GM12878 (cell line): ENCODE measurements around the gene ADCY5. TPM values are rescaled to one million over a fixed set of nuclear protein-coding genes. Genes with fewer than 3 reads are reported as not detected.

ENCODE experiments used
- ATAC-seq: fragments of 200-7000 bp; cut with Tn5 transposase; 3 replicates; pipeline ENCODE4 v1.9.1; 2020; ENCODE audit warnings: mild to moderate bottlenecking, moderate library complexity
- BruUV-seq: library from RNA; stranded (reverse); fragments of 400-500 nt; replicated peaks from 2 replicates; lab custom pipeline; 2021; lab: Mats Ljungman, UMichigan
- CTCF ChIA-PET: fragments of 300-600 bp; sonication (Branson Sonifier 250); formaldehyde crosslinking; extraction: SDS; loops from one replicate; lab custom pipeline; 2021; ENCODE audit warnings: inconsistent platforms; lab: Yijun Ruan, JAX
- POLR2A ChIA-PET: fragments of 350-600 bp; formaldehyde crosslinking; extraction: SDS; loops from one replicate; lab custom pipeline; 2021; ENCODE audit warnings: inconsistent platforms; lab: Charles Lee
- RAD21 ChIA-PET: fragments of 300-600 bp; sonication (Branson Sonifier 250); formaldehyde crosslinking; loops from one replicate; lab custom pipeline; 2023; ENCODE audit warnings: antibody characterized with exemption; ENCODE audit not compliant: unreplicated experiment; lab: Charles Lee
- SMC1A ChIA-PET: fragments of 300-600 bp; sonication (Branson Sonifier 250); formaldehyde crosslinking; loops from one replicate; lab custom pipeline; 2023; ENCODE audit not compliant: unreplicated experiment, uncharacterized antibody; lab: Charles Lee
- DNase-seq: peaks from one replicate; pipeline ENCODE4 v3.0.0-alpha.2; 2011; ENCODE audit warnings: low read depth, low spot score
- FAIRE-seq: peaks from 3 replicates; lab custom pipeline; 2011; peaks lifted over from hg19 to GRCh38; lab: Jason Lieb, UNC
- H2AFZ ChIP-seq: 2 replicates; pipeline ENCODE4 v1.6.0; 2011; ENCODE audit warnings: low read depth, low read length, control low read depth; ENCODE audit not compliant: control insufficient read depth
- H3K27ac ChIP-seq: 2 replicates; pipeline ENCODE4 v1.5.1; 2011; ENCODE audit warnings: control low read depth; ENCODE audit not compliant: control insufficient read depth, insufficient read depth
- H3K27me3 ChIP-seq, 2 experiments: replicated peaks in 1 of 2; 2 replicates each; pipeline versions ENCODE4 v1.6.0 to v1.6.1; 2011; ENCODE audit warnings: low read length in 1 of 2; ENCODE audit not compliant: control insufficient read depth in 2 of 2, insufficient read depth in 2 of 2
- H3K36me3 ChIP-seq, 2 experiments: 2 replicates each; pipeline ENCODE4 v1.5.1; 2011; ENCODE audit warnings: low read length in 1 of 2; ENCODE audit not compliant: control insufficient read depth in 2 of 2, insufficient read depth in 2 of 2
- H3K4me1 ChIP-seq: 2 replicates; pipeline ENCODE4 v1.6.1; 2011; ENCODE audit warnings: mild to moderate bottlenecking, low read length, moderate library complexity, mixed read lengths; ENCODE audit not compliant: control insufficient read depth, insufficient read depth
- H3K4me2 ChIP-seq: 2 replicates; pipeline ENCODE4 v1.6.0; 2011; ENCODE audit warnings: control low read depth; ENCODE audit not compliant: control insufficient read depth, insufficient read depth
- H3K4me3 ChIP-seq: fragments of 200-600 bp; sonication (generic); 2 replicates; pipeline ENCODE4 v1.5.1; 2016
- H3K79me2 ChIP-seq: 2 replicates; pipeline ENCODE4 v1.6.0; 2011; ENCODE audit warnings: low read length; ENCODE audit not compliant: control insufficient read depth, insufficient read depth
- H3K9ac ChIP-seq: 2 replicates; pipeline ENCODE4 v1.8.0; 2011; ENCODE audit warnings: low read length, control low read depth, mixed read lengths; ENCODE audit not compliant: control insufficient read depth, insufficient read depth
- H3K9me3 ChIP-seq: replicated peaks from 3 replicates; pipeline ENCODE4 v1.5.1; 2011; ENCODE audit warnings: mild to moderate bottlenecking, low read length; ENCODE audit not compliant: control insufficient read depth, insufficient read depth
- H4K20me1 ChIP-seq: 2 replicates; pipeline ENCODE4 v1.6.0; 2011; ENCODE audit not compliant: control insufficient read depth, insufficient read depth
- PKNOX1 ChIP-seq: fragments of 450-650 bp; IDR thresholded peaks from 2 replicates; pipeline ENCODE4 v1.6.1; 2016; ENCODE audit warnings: mild to moderate bottlenecking
- WGBS: methylation state at CpG from one replicate; pipeline ENCODE4 v1.1.6; 2016; ENCODE audit warnings: low lambda C conversion rate; ENCODE audit not compliant: insufficient replicate concordance, insufficient coverage; ENCODE audit errors: missing lambda C conversion rate; 5-methylcytosine and 5-hydroxymethylcytosine counted together
- in situ Hi-C: fragments of 300-500 bp; cut with MboI; formaldehyde crosslinking; loops from 9 replicates; pipeline ENCODE4 v1.14.3; 2018; ENCODE audit warnings: mixed read lengths
- intact Hi-C: fragments of 100-400 bp; cut with micrococcal nuclease; formaldehyde crosslinking; loops from one replicate; pipeline ENCODE4 v1.14.2; 2022; ENCODE audit not compliant: unreplicated experiment
- polyA plus RNA-seq, 11 experiments: library from polyadenylated mRNA; depleted of rRNA in 4 of 11; unstranded in 6 of 11; stranded (reverse) in 5 of 11; fragments of >200 nt; fragmentation: Nextera tagmentation in 4 of 11; fragmentation: Illumina TruSeq in 1 of 11; extraction: Ambion mirVana in 4 of 11; extraction: Trizol in 1 of 11; gene quantifications; 1 replicate in 1 of 11; 2 replicates in 10 of 11; pipeline versions ENCODE4 v1.2.1 to v1.2.3, GENCODE V29; 2011 to 2016; ENCODE audit warnings: inconsistent platforms in 2 of 11, missing spikeins in 2 of 11, low read depth in 1 of 11
- total RNA-seq, 4 experiments: library from RNA; depleted of rRNA in 3 of 4; stranded (reverse); fragments of >200 nt in 3 of 4; fragmentation: Illumina TruSeq in 1 of 4; extraction: Trizol in 1 of 4; gene quantifications; 2 replicates each; pipeline versions ENCODE4 v1.2.1 to v1.2.3, GENCODE V29; 2013 to 2021
- TF ChIP-seq, protein P1 (sequence below): fragments of 450-650 bp; IDR thresholded peaks from 2 replicates; pipeline ENCODE4 v1.6.1; 2016; ENCODE audit warnings: mild to moderate bottlenecking

Gene ADCY5
- total and polyA plus RNA-seq, 10 of the 15 experiments (the other 5 are each of a cell fraction or from before 2014, with no cell fraction given): under 0.01 to 0.24 (median 0.02) TPM; not detected in 4

GRCh38 chr3:123261666-123262065 is 187.2 kb downstream of the ADCY5 start:
- Histone ChIP-seq H3K9me3 (no peaks in the 10 kb centered on the region; the same call in 2 of the 3 replicates), H3K9ac (no peak overlapping the region), H3K4me3 (no peak overlapping the region), H3K27me3 (no peaks in the 10 kb centered on the region), H3K79me2 (no peaks in the 10 kb centered on the region), H3K27ac (no peak overlapping the region), H4K20me1 (no peaks in the 10 kb centered on the region), H3K36me3 (no peaks in the 10 kb centered on the region; a peak in 1 of 4 replicates), H2AFZ (no peak overlapping the region), H3K4me2 (no peak overlapping the region), H3K4me1 (no peaks in the 10 kb centered on the region)
- ChIA-PET POLR2A (interaction anchor here (0.5 kb wide), 1 partner anchor 12 kb away, joined by 4 read pairs; no protein-coding TSS in a partner anchor), RAD21 (no interaction called here), SMC1A (no interaction called here), CTCF (interaction anchor here (1.0 kb wide), 1 partner anchor 318 kb away, joined by 3 read pairs; no protein-coding TSS in a partner anchor)
- in situ Hi-C loops (no loop called here), intact Hi-C loops (loop anchor here (5.0 kb wide), 1 partner anchor 319 kb away; no protein-coding TSS in a partner anchor)
- FAIRE-seq: no peak
- DNase-seq: no peak
- no TSS peak for BruUV-seq
- TF ChIP-seq, protein P1, sequence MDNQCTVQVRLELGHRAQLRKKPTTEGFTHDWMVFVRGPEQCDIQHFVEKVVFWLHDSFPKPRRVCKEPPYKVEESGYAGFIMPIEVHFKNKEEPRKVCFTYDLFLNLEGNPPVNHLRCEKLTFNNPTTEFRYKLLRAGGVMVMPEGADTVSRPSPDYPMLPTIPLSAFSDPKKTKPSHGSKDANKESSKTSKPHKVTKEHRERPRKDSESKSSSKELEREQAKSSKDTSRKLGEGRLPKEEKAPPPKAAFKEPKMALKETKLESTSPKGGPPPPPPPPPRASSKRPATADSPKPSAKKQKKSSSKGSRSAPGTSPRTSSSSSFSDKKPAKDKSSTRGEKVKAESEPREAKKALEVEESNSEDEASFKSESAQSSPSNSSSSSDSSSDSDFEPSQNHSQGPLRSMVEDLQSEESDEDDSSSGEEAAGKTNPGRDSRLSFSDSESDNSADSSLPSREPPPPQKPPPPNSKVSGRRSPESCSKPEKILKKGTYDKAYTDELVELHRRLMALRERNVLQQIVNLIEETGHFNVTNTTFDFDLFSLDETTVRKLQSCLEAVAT: no peak
- peak; percentile 34; the same call in 1 of the 2 replicates for TF ChIP-seq PKNOX1
- TF ChIP-seq, all 136 proteins: peak for 1
- WGBS: 27% methylated on average over 3 of the region's 3 CpGs
- no peak for ATAC-seq
